Epidermal melanocyte (primary cell): Measurements from ENCODE around the gene NINL.
"Not testable (repeated sequence)": the region's sequence is repeated elsewhere in the genome, so short reads cannot be mapped to it uniquely, and the experiment has no call there.

Experiments used
- DNase-seq: peaks from one replicate; pipeline ENCODE4 v3.0.0; 2011; ENCODE audit warnings: low spot score; ENCODE audit not compliant: insufficient read length

Gene NINL

GRCh38 chr20:25592135-25592852, 7.0 kb upstream of the NINL start:
- DNase-seq, result no peak

- not testable (repeated sequence) for DNase-seq
These were observed 5.4 kb upstream of the NINL start for GRCh38 chr20:25590778-25591177.

DNA sequence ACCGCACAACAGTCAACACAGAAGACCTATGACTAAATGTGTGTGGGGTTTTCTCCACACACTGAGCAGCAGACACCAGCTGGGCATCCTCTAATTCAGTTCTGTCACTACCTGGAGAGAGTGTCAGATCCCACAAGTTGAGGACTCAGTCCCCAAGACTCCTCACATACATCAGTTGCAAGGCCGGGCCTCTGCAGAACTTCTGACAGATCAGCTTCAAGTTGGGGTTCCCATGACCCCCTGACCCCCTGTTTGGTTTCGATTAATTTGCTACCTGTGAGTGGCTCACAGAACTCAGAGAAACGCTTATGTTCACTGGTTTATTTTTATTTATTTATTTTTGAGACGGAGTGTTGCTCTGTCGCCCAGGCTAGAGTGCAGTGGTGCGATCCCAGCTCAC, 3.2 kb upstream of the NINL start:
- no peak for DNase-seq

DNA sequence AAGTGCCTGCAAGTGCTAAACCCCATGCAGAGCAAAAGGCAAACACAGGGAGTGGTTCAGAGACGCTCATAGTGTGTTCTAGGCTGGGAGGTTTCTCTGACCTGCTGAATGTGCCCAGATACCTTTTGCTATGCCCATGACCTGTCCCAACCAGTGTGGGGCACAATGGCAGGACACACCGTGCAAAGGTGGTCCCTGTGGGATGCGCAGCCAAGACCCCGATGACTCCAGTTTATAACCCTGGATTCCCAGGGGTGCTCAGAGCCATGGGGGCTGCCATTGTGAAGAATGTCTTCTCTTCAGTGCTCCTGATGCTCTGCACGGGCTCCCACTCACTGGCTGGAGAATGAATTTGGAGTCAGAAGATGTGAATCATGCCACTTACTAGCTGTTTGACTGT, 2.2 kb upstream of the NINL start:
- no peak for DNase-seq

DNA sequence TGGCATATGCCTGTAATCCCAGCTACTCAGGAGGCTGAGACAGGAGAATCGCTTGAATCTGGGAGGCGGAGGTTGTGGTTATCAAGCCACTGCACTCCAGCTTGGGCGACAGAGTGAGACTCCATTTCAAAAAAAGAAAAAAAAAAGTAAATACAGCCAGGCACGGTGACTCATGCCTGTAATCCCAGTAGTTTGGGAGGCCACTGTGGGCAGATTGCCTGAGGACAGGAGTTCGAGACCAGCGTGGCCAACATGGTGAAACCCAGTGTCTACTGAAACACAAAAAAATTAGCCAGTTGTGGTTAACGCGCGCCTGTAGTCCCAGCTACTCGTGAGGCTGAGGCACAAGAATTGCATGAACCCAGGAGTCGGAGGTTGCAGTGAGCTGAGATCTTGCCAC, 1.5 kb upstream of the NINL start:
- no peak for DNase-seq

- not testable (repeated sequence) for DNase-seq
These were observed 1.7 kb downstream of the NINL start for GRCh38 chr20:25583607-25584006.

- DNase-seq, result no peak
These were observed 4.6 kb downstream of the NINL start for GRCh38 chr20:25580711-25581110.

- no peak for DNase-seq
These were observed 6.1 kb downstream of the NINL start for GRCh38 chr20:25579081-25579770.

DNA sequence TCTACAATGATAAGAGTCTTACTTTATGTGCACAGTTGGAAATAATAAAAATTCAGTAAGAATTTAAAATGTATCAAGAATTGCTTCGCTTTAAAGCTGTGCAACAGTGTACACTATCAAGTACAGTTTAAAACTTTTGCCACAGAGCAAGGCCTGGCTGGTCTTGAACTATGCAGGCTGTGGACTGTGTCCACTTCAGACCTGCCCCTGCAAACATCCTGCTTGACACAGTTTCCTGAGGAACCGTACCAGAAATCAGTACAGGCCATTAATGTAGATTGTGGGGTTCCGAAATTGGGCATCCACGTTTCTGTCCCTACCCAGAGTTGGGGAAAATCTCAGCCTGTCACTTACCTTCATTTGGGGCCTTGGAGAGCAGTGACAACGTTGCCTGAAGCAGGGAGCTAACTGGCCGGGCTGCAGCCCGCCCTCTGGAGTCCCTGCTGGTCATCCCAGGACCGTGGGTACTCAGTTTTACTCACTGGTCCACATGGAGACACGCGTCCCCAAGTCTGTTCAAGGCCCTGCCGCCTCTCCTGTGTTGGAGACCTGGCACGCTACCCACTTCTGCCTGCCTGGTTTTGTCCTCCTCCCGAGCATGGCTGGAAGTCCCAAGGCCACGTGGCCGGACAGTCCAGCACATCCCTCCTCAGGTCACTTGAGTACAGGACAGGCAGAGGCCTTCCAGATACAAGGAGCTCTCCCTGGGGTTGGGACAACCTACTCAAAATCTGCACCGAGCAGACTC, 8.4 kb downstream of the NINL start:
- DNase-seq, result no peak

- no peak for DNase-seq
These were observed 10.9 kb downstream of the NINL start for GRCh38 chr20:25574411-25574810.

- no peak for DNase-seq
These were observed 11.8 kb downstream of the NINL start for GRCh38 chr20:25573288-25574251.

DNA sequence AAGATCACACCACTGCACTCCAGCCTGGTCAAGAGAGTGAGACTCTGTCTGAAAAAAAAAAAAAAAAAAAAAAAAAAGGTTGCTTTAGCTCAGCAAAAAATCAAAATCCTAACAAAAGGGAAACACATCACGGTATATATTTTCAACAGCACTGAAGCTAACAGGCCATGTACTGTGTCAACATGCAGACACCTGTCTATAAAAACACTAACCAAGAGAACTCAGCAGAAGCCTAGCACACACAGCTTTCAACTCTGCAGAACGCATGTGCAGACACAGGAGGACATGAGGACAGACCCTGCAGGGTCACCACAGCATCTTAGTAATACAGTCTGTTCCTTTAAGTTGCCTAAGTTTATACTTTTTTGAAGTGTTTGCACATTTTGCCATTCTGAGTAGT, 13.5 kb downstream of the NINL start:
- DNase-seq, result no peak

DNA sequence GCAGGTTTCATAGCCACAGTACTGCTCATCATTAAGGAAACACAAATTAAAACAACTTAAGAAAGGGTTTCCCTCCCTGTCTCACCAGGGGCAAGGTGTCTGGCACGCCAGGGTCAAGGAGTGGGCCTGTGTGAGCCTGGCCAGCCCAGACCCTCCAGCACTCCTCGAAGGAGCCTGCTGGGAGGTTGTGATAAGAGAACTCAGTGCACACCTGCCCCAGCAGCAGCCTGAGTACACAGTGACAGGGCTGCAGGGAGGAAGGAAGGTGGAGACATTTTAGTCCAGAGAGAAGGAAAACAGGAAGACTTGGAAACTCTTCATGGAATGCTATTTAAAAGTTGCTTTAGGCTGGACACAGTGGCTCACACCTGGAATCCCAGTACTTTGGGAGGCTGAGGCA, 14.1 kb downstream of the NINL start:
- DNase-seq, result no peak

- no peak for DNase-seq
These were observed 15.2 kb downstream of the NINL start for GRCh38 chr20:25570148-25570530.

GRCh38 chr20:25567286-25567685, 18.0 kb downstream of the NINL start:
- no peak for DNase-seq

DNA sequence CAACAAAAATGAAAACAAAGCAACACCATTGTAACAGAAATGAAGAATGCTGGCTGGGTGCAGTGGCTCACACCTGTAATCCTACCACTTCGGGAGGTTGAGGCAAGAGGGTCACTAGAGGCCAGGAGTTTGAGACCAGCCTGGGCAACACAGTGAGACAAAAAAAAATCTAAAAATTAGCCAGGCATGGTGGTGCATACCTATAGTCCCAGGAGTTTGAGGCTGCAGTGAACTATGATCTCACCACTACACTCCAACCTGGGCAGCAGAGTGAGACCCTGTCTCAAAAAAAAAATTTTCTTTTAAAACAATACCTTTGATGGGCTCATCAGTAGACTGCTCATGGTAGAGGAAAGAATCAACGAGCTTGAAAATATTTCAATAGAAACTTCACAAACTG, 18.5 kb downstream of the NINL start:
- no peak for DNase-seq

GRCh38 chr20:25565578-25566157, 19.7 kb downstream of the NINL start:
- no peak for DNase-seq

- DNase-seq, result no peak
These were observed 21.5 kb downstream of the NINL start for GRCh38 chr20:25563876-25564275.

GRCh38 chr20:25563362-25563761, 22.0 kb downstream of the NINL start:
- DNase-seq, result no peak

DNA sequence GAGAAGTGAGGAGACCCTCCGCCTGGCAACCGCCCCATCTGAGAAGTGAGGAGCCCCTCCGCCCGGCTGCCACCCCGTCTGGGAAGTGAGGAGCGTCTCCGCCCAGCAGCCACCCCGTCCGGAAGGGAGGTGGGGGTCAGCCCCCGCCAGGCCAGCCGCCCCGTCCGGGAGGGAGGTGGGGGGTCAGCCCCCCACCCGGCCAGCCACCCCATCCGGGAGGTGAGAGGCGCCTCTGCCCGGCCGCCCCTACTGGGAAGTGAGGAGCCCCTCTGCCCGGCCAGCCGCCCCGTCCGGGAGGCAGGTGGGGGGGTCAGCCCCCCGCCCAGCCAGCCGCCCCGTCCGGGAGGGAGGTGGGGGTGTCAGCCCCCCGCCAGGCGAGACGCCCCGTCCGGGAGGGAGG, 23.6 kb downstream of the NINL start:
- DNase-seq, result not testable (repeated sequence)

DNA sequence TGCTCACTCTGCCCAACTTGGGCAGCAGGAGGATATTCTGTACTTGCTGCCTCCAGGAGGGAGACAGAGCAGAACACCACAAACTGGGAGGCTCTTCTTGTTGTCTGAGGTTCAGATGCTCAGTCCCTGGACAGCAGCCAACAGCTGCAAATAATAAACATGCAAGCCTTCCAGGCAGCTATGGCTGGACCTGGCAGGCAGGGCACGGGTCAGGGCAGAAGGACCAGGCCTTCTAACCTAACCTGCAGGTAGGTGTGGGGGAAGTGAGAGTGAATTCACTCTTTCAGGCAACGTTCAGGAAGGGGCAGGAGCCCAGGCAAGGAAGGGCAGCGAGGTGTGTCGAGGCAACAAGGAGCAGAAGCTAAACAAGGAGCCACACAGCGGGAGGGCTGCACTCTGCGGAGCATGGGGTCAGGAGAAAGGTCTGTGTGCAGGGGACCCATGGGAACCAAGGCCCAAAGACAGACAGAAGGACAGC, 31.5 kb downstream of the NINL start:
- DNase-seq, result peak; percentile 61
